Endometrial microvascular endothelial cells (primary cell): ENCODE measurements around the gene KRT86. TPM values are rescaled to one million over a fixed set of nuclear protein-coding genes. Genes with fewer than 3 reads are reported as not detected.
"Not testable (repeated sequence)": the region's sequence is repeated elsewhere in the genome, so short reads cannot be mapped to it uniquely, and the experiment has no call there.

Source experiments
- in situ Hi-C: cut with HindIII; loops from 2 replicates; pipeline ENCODE4 v1.10.0; 2017; ENCODE audit warnings: low sequenced_read_pairs, low pct_unique_long_range_greater_than_20kb; ENCODE audit errors: inconsistent ontology term
- total RNA-seq: library from RNA; depleted of rRNA; stranded (reverse); fragments of >200 nt; gene quantifications from one replicate; pipeline ENCODE4 v1.2.3, GENCODE V29; 2015; ENCODE audit errors: inconsistent ontology term

Gene KRT86
- total RNA-seq, 1 donor from 2014 or later, result not detected

DNA sequence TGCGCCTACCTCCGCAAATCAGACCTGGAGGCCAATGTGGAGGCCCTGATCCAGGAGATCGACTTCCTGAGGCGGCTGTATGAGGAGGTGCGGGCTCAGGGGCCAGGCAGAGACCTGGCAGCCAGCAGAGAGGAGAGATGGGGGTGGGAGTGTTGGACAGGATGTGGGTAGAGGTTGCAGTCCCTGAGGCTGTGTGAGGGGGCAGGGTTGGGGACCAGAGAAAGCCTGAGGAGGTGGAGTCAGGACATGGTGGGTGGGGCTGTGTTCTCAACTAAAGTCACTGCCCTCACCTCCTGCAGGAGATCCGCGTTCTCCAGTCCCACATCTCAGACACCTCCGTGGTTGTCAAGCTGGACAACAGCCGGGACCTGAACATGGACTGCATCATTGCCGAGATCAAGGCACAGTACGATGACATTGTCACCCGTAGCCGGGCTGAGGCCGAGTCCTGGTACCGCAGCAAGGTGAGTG is 30.5 kb downstream of the KRT86 start:
- in situ Hi-C loops, result not testable (repeated sequence)

- in situ Hi-C loops, result no loop called here
Measured at GRCh38 chr12:52305921-52306705, 31.7 kb downstream of the KRT86 start.

DNA sequence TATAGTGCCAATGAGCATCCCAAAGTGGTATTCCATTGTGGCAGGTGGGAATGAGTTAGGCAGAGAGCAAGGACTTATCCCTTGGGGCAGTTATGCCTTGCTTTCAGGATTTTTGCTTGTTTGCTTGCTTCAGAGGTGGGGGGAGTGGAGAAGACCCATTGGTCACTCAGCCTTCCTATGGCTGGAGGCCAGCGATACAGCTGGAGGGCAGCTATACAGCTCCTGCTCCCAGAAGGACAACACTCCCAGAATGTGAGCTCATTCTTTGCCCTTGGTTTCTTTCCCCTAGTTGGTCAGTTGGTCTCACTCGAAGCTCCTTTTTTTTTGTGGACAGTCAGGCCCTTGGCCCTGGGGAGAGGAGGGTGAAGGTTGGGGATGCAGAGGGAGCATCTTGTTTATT is 32.3 kb downstream of the KRT86 start:
- in situ Hi-C loops, result no loop called here

- in situ Hi-C loops, result no loop called here
Measured at GRCh38 chr12:52307836-52308805, 33.7 kb downstream of the KRT86 start.

DNA sequence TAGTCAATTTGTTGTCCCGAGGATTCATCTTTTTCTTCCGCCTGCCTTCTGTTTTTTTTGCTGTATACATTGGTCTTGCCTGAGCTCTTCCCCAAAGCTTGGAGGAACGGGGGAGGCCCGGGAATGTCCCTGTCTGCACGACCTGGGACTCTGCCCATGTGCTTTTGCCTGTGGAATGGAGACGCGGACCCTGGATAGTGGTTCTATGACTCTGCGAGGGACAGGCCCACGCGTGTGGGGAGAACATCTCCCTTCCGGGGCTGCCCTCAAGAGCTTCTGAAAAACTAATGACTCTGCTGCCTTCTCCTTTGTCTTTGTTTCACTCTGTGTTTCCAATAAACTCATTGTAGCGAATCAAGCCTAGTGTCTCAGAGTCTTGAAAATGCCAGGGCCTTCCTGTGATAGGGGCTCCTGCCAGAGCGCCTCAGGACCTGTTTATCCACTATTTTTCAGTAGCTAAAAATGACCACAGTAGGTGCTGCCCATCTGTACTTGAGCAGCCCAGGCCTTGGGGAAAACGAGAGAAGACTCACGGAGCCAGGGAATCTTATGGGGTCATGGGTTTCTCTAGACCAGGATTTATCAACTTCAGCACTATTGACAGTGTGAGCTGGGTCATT is 34.5 kb downstream of the KRT86 start:
- in situ Hi-C loops, result no loop called here

GRCh38 chr12:52310622-52311284 is 36.3 kb downstream of the KRT86 start:
- in situ Hi-C loops, result no loop called here

- in situ Hi-C loops, result no loop called here
Measured at GRCh38 chr12:52311285-52311648, 36.8 kb downstream of the KRT86 start.

GRCh38 chr12:52312086-52312485 is 37.6 kb downstream of the KRT86 start:
- in situ Hi-C loops, result no loop called here

GRCh38 chr12:52313461-52313860 is 39.0 kb downstream of the KRT86 start:
- in situ Hi-C loops, result no loop called here

DNA sequence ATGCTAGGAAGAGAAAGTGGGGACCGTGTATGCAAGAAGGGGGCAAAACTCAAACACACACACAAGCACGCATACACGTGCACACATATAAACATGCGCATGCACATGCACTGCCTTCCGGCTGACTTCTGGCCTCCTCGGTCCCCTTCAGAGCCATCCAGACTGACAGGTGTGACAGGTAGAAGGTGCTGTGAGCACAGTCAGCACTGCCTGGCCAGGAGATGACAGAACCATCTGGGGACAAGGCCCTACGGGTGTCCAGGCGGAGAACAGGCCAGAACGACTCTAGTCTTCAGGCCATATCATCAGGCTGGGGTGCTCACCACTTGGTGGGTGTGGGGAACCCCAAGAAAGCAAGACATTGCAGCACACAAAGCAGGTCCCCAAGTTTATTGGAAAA is 39.5 kb downstream of the KRT86 start:
- in situ Hi-C loops, result no loop called here

GRCh38 chr12:52314511-52314910 is 40.1 kb downstream of the KRT86 start:
- in situ Hi-C loops, result no loop called here

DNA sequence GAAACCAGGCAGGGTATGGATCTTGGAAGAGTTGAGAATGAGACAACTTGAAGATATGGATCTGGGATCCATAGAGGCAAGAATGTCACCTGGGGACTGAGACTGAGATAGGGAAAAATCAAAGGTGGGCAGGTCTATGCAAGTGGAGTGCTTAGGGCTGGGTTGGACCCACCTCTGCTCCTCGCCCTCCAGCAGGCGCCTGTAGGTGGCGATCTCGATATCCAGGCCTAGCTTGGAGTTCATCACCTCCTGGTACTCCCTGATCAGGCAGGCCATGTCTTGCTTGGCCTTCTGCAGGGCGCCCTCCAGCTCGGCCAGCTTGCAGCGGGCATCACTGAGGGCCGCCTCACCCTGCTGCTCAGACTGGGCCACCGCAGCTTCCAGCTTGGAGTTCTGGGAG is 41.3 kb downstream of the KRT86 start:
- in situ Hi-C loops, result not testable (repeated sequence)

GRCh38 chr12:52316290-52316689 is 41.8 kb downstream of the KRT86 start:
- in situ Hi-C loops, result no loop called here

GRCh38 chr12:52316701-52317100 is 42.3 kb downstream of the KRT86 start:
- in situ Hi-C loops, result no loop called here

DNA sequence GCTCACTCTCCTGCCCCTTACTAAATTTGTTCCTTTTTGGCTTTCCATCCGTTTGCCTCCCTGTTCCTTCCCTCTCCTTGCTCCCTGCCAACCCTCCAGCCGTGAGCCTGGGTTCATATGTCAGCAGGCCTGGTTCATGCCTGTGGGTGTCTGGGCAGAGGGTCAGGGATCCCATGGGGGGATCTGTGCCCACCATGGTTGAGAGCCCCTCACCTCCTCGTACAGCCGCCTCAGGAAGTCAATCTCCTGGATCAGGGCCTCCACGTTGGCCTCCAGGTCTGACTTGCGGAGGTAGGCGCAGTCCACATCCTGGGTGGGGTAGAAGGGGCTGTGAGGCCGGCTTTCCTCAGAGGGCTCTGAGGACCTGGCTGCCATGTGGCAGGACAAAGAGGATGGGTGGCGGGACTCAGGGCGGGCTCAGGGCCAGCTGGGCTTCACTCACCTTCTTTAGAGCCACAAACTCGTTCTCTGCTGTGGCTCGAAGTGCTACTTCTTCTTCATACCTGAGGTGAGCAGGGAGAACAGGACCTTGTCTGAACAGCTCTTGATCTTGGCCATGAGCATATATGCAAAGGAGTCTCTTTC is 43.1 kb downstream of the KRT86 start:
- in situ Hi-C loops, result no loop called here

GRCh38 chr12:52318241-52318990 is 44.0 kb downstream of the KRT86 start:
- in situ Hi-C loops, result no loop called here

GRCh38 chr12:52319097-52319496 is 44.7 kb downstream of the KRT86 start:
- in situ Hi-C loops, result no loop called here
